CD4-positive, alpha-beta T cell treated with Interferon gamma for 1 hour (primary cell): Measurements from ENCODE around the gene UVRAG.

Source experiments
- DNase-seq: peaks from one replicate; pipeline ENCODE4 v3.0.0-alpha.2; 2020

The UVRAG gene

DNA sequence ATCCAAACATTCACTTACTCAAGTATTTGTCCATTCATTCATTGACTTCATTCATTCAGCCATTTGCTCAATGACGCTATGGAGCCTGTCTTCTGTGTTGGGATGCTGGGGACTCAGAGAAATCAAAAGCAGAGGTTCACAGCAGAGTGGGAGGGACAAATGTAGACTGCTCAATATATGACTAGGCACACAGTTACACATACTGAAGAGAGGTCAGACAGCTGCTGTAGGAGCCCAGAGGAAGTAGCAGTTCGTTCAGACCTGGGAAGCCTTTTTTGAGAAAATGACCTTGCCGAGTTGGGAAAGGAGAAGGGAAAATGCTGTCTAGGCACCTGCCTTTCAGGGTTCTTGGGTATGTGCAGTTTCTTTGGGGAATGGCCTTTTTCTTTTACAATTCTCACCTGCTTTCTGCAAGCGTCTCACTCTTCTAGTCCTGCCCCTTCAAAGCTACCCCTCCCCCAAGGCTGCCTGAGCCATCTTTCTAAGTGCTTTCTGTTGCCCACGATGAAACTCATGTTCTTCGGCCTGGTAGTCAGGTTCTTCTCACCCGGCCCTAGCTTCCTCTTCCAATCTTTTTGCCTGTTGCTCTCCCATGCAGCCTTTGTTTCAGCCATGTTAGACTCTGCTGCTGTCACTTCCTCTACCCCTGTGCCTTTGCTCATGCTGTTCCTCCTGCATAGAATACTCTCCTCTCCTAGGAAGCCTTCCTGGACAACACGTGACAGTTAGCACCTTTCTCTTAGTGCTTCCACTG is 4.2 kb upstream of the UVRAG start:
- no peak for DNase-seq

- DNase-seq = no peak
These were observed 3.5 kb upstream of the UVRAG start for GRCh38 chr11:75811485-75811884.

- DNase-seq = no peak
These were observed 2.4 kb upstream of the UVRAG start for GRCh38 chr11:75812542-75813040.

- no peak for DNase-seq
These were observed 1.9 kb upstream of the UVRAG start for GRCh38 chr11:75813124-75813523.

GRCh38 chr11:75813622-75814039 is 1.4 kb upstream of the UVRAG start:
- DNase-seq = no peak

- DNase-seq = no peak
These were observed 690 bp upstream of the UVRAG start for GRCh38 chr11:75814363-75814676.

DNA sequence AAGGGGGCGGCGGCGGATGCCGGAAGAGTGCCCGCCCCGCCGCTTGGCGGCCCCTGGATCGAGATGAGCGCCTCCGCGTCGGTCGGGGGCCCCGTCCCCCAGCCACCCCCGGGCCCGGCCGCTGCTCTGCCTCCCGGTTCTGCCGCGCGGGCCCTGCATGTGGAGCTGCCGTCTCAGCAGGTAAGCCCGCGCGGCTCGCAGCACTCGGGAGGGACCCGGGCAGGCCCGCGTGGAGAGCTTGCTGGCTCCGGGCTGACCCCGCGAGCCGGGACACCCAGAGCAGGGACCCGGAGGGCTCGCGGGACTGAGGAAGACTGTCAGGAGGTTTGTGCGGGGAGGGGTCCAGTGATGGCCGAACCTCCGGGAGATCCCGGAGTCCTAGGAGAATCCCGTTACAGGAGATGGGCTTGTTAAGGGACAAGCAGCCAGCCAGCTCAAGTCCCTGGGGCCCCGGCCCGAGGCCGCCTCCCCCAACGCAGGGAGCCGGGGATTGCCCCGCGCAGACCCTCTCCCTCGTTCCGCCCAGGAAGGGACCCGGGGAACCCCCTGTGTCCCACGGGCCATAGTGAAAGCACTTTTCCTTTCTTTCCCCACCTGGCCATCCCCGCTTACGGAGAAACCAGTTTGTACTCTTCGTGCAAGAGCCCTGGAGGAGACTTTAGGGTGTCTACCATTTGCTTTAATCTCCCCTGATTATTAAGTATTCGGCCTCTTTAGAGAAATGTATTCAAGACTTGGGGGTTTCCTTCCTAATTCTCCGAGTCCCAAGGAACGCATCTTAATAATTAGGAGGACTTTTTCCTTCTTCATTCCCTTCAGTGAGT is 547 bp downstream of the UVRAG start:
- DNase-seq = peak; percentile 47

- no peak for DNase-seq
These were observed 1.7 kb downstream of the UVRAG start for GRCh38 chr11:75816561-75817239.

DNA sequence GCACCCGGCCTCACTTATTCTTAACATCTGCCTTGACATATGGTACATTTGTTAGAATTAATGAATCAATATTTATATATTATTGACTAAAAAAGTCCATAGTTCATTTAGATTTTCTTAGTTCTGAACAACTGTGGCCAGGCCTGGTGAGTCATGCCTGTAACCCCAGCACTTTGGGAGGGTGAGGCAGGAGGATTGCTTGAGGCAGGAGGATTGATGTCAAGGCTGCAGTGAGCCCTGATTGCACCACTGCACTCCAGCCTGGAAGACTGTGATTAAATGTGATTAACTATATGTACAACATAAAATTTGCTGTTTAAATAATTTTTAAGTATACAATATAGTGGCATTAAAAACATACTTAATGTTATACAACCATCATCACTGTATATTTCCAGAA is 5.6 kb downstream of the UVRAG start:
- DNase-seq = no peak

GRCh38 chr11:75821202-75821601 is 6.2 kb downstream of the UVRAG start:
- DNase-seq = no peak

DNA sequence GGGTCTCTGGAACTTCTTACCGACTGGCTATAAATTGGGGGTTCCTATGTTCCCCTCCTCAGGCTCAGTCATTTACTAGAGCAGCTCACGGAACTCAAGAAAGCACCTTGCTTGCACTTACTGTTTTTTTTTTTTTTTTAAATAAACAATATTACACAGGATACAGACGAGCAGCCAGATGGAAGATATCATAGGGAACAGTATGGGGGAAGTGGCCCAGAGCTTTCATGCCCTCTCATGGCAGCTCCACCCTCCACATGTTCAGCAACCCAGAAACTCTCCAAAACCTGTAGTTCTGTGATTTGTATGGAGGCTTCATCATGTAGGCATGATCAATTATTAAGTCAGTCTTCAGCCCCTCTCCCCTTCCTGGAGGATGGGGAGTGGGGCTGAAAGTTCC is 7.5 kb downstream of the UVRAG start:
- DNase-seq = no peak

- DNase-seq = no peak
These were observed 8.4 kb downstream of the UVRAG start for GRCh38 chr11:75823415-75823814.

GRCh38 chr11:75823946-75824345 is 8.9 kb downstream of the UVRAG start:
- no peak for DNase-seq

DNA sequence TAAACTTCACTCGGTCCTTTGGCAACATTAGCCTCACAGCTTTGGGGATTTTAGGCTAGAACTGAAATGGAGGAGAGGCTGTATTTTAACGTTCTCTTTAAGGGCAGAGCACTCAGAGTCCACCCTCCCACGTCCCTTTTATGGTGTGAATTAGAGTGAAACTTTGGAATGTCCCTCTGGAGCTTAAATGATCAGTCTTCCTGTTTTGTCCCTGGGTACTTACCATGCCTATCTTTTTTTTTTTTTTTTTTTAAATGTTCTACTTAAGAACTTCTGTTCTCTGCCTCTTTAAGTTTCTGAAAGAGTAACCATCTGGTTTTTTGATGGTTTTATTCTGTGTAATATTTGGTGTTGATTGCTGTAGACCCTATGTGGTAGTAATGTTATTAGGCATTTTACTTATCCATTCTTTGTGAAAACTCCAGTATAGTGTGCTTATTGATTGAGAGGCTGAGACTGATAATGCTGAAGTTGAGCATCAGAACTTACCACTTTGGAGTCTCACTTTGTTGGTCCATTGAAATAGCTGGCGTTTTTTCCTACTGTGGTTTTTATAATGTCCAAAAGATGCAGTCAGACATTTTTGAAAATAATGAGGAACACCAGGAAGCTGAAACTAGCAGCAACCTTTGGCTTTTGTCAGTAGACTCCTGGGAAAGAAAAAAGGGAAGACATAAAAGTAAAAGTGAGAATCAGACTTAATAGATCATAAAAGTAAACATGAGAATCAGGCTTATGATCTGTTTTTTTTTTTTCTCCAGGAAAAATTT is 11.6 kb downstream of the UVRAG start:
- DNase-seq = no peak

- no peak for DNase-seq
These were observed 12.6 kb downstream of the UVRAG start for GRCh38 chr11:75827562-75827961.

- no peak for DNase-seq
These were observed 17.0 kb downstream of the UVRAG start for GRCh38 chr11:75831915-75832502.

- no peak for DNase-seq
These were observed 19.7 kb downstream of the UVRAG start for GRCh38 chr11:75834728-75835127.

DNA sequence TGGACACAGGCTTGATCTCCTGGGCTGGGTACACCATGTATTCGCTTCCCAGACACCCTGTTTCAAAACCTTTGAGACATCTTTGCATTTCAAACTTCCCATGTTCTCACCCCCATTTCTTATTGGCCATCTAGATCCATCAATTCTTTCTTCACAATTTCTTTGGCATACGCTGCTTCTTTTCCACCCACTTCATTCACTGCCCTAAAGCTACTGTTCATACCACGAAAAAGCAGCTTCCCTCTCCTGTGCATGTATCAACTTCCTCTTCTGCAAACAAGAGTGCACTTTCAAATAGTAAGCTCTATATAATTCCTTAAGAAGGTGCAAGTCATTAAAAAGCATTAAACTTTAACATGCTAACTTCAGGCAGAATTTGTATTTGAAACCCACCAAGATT is 21.4 kb downstream of the UVRAG start:
- DNase-seq = no peak

DNA sequence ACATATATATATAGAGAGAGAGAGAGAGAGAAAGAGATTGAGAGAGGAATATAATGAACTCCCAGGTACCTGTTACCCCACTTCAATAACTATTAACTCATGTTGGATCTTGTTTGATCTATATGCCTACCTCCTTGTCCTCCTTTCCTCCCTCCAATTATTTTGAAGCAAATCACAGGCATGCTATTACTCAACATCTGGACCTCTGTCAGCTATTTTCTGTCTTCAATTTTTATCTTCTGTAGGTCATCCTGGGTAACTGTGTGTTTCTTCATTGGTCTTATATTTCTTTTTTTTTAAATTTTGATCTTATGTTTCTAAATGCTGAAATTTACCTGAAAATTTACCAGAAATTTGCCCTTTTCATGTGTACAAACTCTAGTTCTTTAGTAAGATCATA is 24.8 kb downstream of the UVRAG start:
- no peak for DNase-seq

- no peak for DNase-seq
These were observed 25.5 kb downstream of the UVRAG start for GRCh38 chr11:75840522-75840921.

DNA sequence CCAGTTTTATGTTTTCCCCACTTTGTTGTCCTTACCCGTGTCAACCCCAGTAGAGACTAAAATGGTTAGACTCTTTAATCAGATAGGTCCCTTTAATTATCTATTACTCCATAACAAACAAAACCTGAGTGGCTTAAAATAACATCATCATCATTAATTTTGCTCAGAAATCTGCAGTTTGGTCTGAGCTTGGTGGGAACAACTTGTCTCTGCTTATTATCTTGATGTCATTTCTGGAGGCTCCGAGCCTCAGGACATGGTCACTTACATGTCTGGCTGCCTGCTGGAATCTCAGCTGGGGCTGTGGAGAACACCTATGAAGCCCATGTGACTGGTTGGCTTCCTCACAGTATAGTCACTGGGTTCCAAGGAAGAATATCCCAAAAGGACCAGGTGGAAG is 26.7 kb downstream of the UVRAG start:
- DNase-seq = no peak

GRCh38 chr11:75845324-75845723 is 30.3 kb downstream of the UVRAG start:
- no peak for DNase-seq

- DNase-seq = no peak
These were observed 34.9 kb downstream of the UVRAG start for GRCh38 chr11:75849894-75850293.
